OCI-LY3 (cell line): Measurements from ENCODE around the gene HYAL3.

ENCODE experiments used
- CTCF ChIP-seq: fragments of 200-600, 300-600 bp; sonication (generic); IDR thresholded peaks from 2 replicates; pipeline ENCODE4 v1.5.1; 2014; ENCODE audit warnings: antibody characterized with exemption, low read length, low read depth
- EZH2phosphoT487 ChIP-seq: fragments of 200-600 bp; shearing (Covaris generic); IDR thresholded peaks from 2 replicates; pipeline ENCODE4 v1.6.1; 2018; ENCODE audit warnings: antibody characterized with exemption, mixed run types, low read depth

DNA sequence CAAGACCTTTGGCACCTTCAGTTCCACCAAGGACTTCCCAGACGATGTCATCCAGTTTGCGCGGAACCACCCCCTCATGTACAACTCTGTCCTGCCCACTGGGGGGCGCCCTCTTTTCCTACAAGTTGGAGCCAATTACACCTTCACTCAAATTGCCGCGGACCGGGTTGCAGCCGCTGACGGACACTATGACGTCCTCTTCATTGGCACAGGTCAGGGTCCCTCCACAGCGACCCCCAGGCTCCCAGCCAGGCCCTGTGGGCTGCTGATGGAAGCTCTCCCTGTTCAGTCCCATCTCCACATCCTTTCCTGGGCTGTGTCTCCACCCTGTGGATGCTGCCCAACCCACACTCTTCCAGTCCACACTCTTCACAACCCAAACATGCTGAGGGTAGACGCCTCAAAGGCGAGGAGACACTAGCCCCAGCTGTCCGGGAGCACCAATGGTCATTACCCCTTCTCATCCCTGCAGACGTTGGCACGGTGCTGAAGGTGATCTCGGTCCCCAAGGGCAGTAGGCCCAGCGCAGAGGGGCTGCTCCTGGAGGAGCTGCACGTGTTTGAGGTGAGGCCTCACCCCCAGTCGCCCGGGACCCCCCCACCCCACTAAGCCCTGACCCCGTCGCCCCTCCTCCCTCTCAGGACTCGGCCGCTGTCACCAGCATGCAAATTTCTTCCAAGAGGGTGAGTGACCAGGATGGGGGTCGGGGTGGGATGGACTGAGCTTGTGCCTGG is 24.7 kb downstream of the HYAL3 start:
- peak; percentile 95 for TF ChIP-seq CTCF
- no peak for TF ChIP-seq EZH2phosphoT487
